Bronchial epithelial cell (primary cell): ENCODE measurements around the gene PCDHA1. TPM values are rescaled to one million over a fixed set of nuclear protein-coding genes. Genes with fewer than 3 reads are reported as not detected.
A peak's percentile ranks its signal among the peaks of the same experiment; 100 is the strongest.

Experiments
- DNase-seq: peaks from one replicate; pipeline ENCODE4 v3.0.0-alpha.2; 2010; ENCODE audit warnings: low read depth
- FAIRE-seq: peaks from 2 replicates; lab custom pipeline; 2011; peaks lifted over from hg19 to GRCh38; lab: Jason Lieb, UNC
- H3K27me3 ChIP-seq: 2 replicates; pipeline ENCODE4 v1.5.1; 2011; ENCODE audit warnings: low read length; ENCODE audit not compliant: control insufficient read depth, insufficient read depth
- H3K36me3 ChIP-seq: 2 replicates; pipeline ENCODE4 v1.5.1; 2011; ENCODE audit warnings: low read length; ENCODE audit not compliant: control insufficient read depth, insufficient read depth
- H3K4me3 ChIP-seq: 2 replicates; pipeline ENCODE4 v1.5.1; 2011; ENCODE audit warnings: mild to moderate bottlenecking, low read depth, low read length, control low read depth
- CTCF ChIP-seq: IDR thresholded peaks from 2 replicates; pipeline ENCODE4 v1.5.1; 2011; ENCODE audit warnings: mild to moderate bottlenecking, moderate library complexity, low read length, control low read depth, inconsistent platforms; ENCODE audit not compliant: insufficient read depth, severe bottlenecking
- total RNA-seq: library from RNA; depleted of rRNA; stranded (reverse); fragments of >200 nt; gene quantifications from 2 replicates; pipeline ENCODE4 v1.2.1, GENCODE V29; 2014

Gene PCDHA1
- total RNA-seq, 1 donor from 2014 or later, result under 0.01 TPM

GRCh38 chr5:140855772-140856674, 70.1 kb downstream of the PCDHA1 start, which contains the start of gene PCDHA10:
Gene PCDHA10, plus strand, starts transcription at chr5:140855897. Its CDS starts 152 bp downstream, at chr5:140856049.
- no peak for TF ChIP-seq CTCF
- H3K27me3 ChIP-seq, result no peaks in the 10 kb centered on the region

GRCh38 chr5:140857177-140857986, 71.4 kb downstream of the PCDHA1 start:
- Histone ChIP-seq H3K4me3 (no peak overlapping the region), H3K36me3 (no peaks in the 10 kb centered on the region), H3K27me3 (no peaks in the 10 kb centered on the region)
- no peak for TF ChIP-seq CTCF
- FAIRE-seq, result no peak
- DNase-seq, result no peak

More at GRCh38 chr5:140855772-140856674, 70.1 kb downstream of the PCDHA1 start, which contains the start of gene PCDHA10:
- DNase-seq, result peak; percentile 7
- Histone ChIP-seq H3K36me3 (no peaks in the 10 kb centered on the region), H3K4me3 (no peak within 1 kb of the TSS)
- no peak for FAIRE-seq

GRCh38 chr5:140857987-140858240, 72.0 kb downstream of the PCDHA1 start:
- no peak for TF ChIP-seq CTCF
- DNase-seq (no peak), FAIRE-seq (no peak)
- H3K27me3 ChIP-seq, result no peaks in the 10 kb centered on the region
- H3K36me3 ChIP-seq, result no peaks in the 10 kb centered on the region
- H3K4me3 ChIP-seq, result no peak overlapping the region

- H3K4me3 ChIP-seq, result no peak overlapping the region
- H3K36me3 ChIP-seq, result no peaks in the 10 kb centered on the region
- DNase-seq (no peak), FAIRE-seq (no peak)
- TF ChIP-seq CTCF, result no peak
- H3K27me3 ChIP-seq, result no peaks in the 10 kb centered on the region
These were observed 76.7 kb downstream of the PCDHA1 start for GRCh38 chr5:140862441-140863295.

GRCh38 chr5:140868721-140869554, 83.0 kb downstream of the PCDHA1 start, which contains the start of gene PCDHA11:
Gene PCDHA11, plus strand, starts transcription at chr5:140868957. Its CDS starts 147 bp downstream, at chr5:140869104.
- H3K36me3 ChIP-seq, result no peaks in the 10 kb centered on the region
- DNase-seq (peak; percentile 29), FAIRE-seq (no peak)
- TF ChIP-seq CTCF, result peak; percentile 36
- H3K4me3 ChIP-seq, result no peak within 1 kb of the TSS
- no peaks in the 10 kb centered on the region for H3K27me3 ChIP-seq
